Panc1 (cell line): ENCODE results near the gene ERC2. TPM values are rescaled to one million over a fixed set of nuclear protein-coding genes. Genes with fewer than 3 reads are reported as not detected.

Experiments
- ATAC-seq: fragments of 200-7000 bp; cut with Tn5 transposase; 2 replicates; pipeline ENCODE4 v1.9.1; 2020; ENCODE audit warnings: mild to moderate bottlenecking, moderate library complexity
- BruUV-seq: library from RNA; stranded (reverse); fragments of 400-500 nt; replicated peaks from 2 replicates; lab custom pipeline; 2021; lab: Mats Ljungman, UMichigan
- CTCF ChIA-PET: fragments of 300-600 bp; sonication (Branson Sonifier 250); formaldehyde crosslinking; loops from one replicate; lab custom pipeline; 2022; ENCODE audit warnings: antibody characterized with exemption; lab: Charles Lee
- POLR2A ChIA-PET: fragments of 300-600 bp; sonication (Branson Sonifier 250); formaldehyde crosslinking; loops from one replicate; lab custom pipeline; 2022; ENCODE audit warnings: antibody characterized with exemption; lab: Charles Lee
- DNase-seq: peaks from one replicate; pipeline ENCODE4 v3.0.0-alpha.2; 2010; ENCODE audit warnings: low read depth, low spot score
- H3K27ac ChIP-seq: 2 replicates; pipeline ENCODE4 v1.5.1; 2011; ENCODE audit warnings: mild to moderate bottlenecking, low read length, inconsistent platforms
- H3K27me3 ChIP-seq: fragments of 200-500 bp; sonication (Bioruptor generic); 2 replicates; pipeline ENCODE4 v1.6.0; 2014; ENCODE audit warnings: low read length, inconsistent platforms; ENCODE audit not compliant: control insufficient read depth, insufficient read depth
- H3K36me3 ChIP-seq: fragments of 200-500 bp; sonication (Bioruptor generic); 2 replicates; pipeline ENCODE4 v1.5.1; 2014; ENCODE audit warnings: inconsistent platforms, mild to moderate bottlenecking, low read length, moderate library complexity; ENCODE audit not compliant: control insufficient read depth, insufficient read depth
- H3K4me1 ChIP-seq: 2 replicates; pipeline ENCODE4 v1.5.1; 2011; ENCODE audit warnings: inconsistent platforms, mild to moderate bottlenecking, low read length, moderate library complexity; ENCODE audit not compliant: control insufficient read depth, insufficient read depth
- H3K4me3 ChIP-seq, 2 experiments: 2 replicates each; pipeline ENCODE4 v1.5.1; 2011 to 2012; ENCODE audit warnings: low read depth in 2 of 2, low read length in 2 of 2, mild to moderate bottlenecking in 2 of 2, inconsistent platforms in 1 of 2, moderate library complexity in 1 of 2
- H3K9me3 ChIP-seq: fragments of 200-500 bp; sonication (Bioruptor generic); 2 replicates; pipeline ENCODE4 v1.5.1; 2014; ENCODE audit warnings: low read depth, mild to moderate bottlenecking, inconsistent platforms, low read length, moderate library complexity; ENCODE audit not compliant: control insufficient read depth, insufficient read depth
- POLR2AphosphoS5 ChIP-seq: IDR thresholded peaks from 2 replicates; pipeline ENCODE4 v1.6.1; 2012; ENCODE audit warnings: mild to moderate bottlenecking, low read depth, low read length, moderate library complexity
- SIN3A ChIP-seq: IDR thresholded peaks from 2 replicates; pipeline ENCODE4 v1.6.1; 2012; ENCODE audit warnings: low read depth, mild to moderate bottlenecking, low read length, moderate library complexity, borderline replicate concordance; ENCODE audit not compliant: insufficient read depth
- TCF7L2 ChIP-seq: IDR thresholded peaks from 2 replicates; pipeline ENCODE4 v1.6.1; 2011; ENCODE audit warnings: mild to moderate bottlenecking, low read depth, low read length, inconsistent platforms
- in situ Hi-C: cut with HindIII; loops from 2 replicates; pipeline ENCODE4 v1.10.0; 2016; ENCODE audit warnings: low sequenced_read_pairs, low pct_unique_long_range_greater_than_20kb
- intact Hi-C: fragments of 100-400 bp; cut with micrococcal nuclease; formaldehyde crosslinking; loops from one replicate; pipeline ENCODE4 v1.10.0; 2022; ENCODE audit not compliant: unreplicated experiment
- total RNA-seq: library from RNA; stranded (reverse); gene quantifications from one replicate; pipeline ENCODE4 v1.2.1, GENCODE V29; 2021; ENCODE audit not compliant: unreplicated experiment
- TF ChIP-seq, protein P1 (sequence below), 2 experiments: IDR thresholded peaks; 2 replicates each; pipeline ENCODE4 v1.6.1; 2011 to 2012; ENCODE audit warnings: low read depth in 2 of 2, control low read depth in 1 of 2, low read length in 1 of 2, mild to moderate bottlenecking in 1 of 2, moderate library complexity in 1 of 2; ENCODE audit not compliant: insufficient read depth in 1 of 2
- TF ChIP-seq, protein P2 (sequence below): fragments of 450-650 bp; IDR thresholded peaks from 2 replicates; pipeline ENCODE4 v1.5.1; 2017; ENCODE audit warnings: mild to moderate bottlenecking

ERC2 gene
- total RNA-seq, 1 experiment from 2014 or later = 0.33 TPM

DNA sequence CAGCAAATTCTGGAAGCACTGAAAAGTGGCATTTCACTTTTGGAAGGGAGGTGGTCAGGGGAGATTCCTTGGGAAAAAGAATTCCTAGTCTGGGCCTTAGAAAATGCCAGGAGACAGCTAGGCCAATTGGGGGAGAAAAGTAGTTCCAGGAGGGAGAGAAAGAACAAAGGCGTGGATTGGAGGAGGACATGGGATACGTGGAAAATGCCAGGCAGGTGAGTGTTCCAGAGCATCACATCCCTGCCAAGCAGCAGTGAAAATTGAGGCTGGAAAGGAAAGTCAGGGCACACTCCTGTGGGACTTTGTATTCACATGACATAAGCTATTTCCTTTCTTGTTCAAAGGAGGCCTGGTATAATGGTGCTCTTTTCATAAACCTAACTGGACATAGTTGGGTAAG lies 846.6 kb downstream of the ERC2 start:
- ATAC-seq = no peak
- TF ChIP-seq TCF7L2 (no peak), SIN3A (no peak), POLR2AphosphoS5 (no peak)
- TF ChIP-seq, protein P1, sequence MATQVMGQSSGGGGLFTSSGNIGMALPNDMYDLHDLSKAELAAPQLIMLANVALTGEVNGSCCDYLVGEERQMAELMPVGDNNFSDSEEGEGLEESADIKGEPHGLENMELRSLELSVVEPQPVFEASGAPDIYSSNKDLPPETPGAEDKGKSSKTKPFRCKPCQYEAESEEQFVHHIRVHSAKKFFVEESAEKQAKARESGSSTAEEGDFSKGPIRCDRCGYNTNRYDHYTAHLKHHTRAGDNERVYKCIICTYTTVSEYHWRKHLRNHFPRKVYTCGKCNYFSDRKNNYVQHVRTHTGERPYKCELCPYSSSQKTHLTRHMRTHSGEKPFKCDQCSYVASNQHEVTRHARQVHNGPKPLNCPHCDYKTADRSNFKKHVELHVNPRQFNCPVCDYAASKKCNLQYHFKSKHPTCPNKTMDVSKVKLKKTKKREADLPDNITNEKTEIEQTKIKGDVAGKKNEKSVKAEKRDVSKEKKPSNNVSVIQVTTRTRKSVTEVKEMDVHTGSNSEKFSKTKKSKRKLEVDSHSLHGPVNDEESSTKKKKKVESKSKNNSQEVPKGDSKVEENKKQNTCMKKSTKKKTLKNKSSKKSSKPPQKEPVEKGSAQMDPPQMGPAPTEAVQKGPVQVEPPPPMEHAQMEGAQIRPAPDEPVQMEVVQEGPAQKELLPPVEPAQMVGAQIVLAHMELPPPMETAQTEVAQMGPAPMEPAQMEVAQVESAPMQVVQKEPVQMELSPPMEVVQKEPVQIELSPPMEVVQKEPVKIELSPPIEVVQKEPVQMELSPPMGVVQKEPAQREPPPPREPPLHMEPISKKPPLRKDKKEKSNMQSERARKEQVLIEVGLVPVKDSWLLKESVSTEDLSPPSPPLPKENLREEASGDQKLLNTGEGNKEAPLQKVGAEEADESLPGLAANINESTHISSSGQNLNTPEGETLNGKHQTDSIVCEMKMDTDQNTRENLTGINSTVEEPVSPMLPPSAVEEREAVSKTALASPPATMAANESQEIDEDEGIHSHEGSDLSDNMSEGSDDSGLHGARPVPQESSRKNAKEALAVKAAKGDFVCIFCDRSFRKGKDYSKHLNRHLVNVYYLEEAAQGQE (IDR thresholded peaks at IDR 0.05; ENCODE audit: insufficient read depth in 1 of 2, low read depth in 2 of 2, low read length in 1 of 2) = no peak
- TF ChIP-seq, protein P2, sequence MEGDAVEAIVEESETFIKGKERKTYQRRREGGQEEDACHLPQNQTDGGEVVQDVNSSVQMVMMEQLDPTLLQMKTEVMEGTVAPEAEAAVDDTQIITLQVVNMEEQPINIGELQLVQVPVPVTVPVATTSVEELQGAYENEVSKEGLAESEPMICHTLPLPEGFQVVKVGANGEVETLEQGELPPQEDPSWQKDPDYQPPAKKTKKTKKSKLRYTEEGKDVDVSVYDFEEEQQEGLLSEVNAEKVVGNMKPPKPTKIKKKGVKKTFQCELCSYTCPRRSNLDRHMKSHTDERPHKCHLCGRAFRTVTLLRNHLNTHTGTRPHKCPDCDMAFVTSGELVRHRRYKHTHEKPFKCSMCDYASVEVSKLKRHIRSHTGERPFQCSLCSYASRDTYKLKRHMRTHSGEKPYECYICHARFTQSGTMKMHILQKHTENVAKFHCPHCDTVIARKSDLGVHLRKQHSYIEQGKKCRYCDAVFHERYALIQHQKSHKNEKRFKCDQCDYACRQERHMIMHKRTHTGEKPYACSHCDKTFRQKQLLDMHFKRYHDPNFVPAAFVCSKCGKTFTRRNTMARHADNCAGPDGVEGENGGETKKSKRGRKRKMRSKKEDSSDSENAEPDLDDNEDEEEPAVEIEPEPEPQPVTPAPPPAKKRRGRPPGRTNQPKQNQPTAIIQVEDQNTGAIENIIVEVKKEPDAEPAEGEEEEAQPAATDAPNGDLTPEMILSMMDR = no peak
- in situ Hi-C loops = no loop called here
- Histone ChIP-seq H3K36me3 (no peaks in the 10 kb centered on the region), H3K27ac (no peak overlapping the region), H3K27me3 (no peaks in the 10 kb centered on the region), H3K4me3 (no peak overlapping the region), H3K4me1 (no peaks in the 10 kb centered on the region), H3K9me3 (no peaks in the 10 kb centered on the region)
- intact Hi-C loops = no loop called here
- POLR2A ChIA-PET = no interaction called here
- DNase-seq = no peak
- CTCF ChIA-PET = no interaction called here
- no TSS peak for BruUV-seq

DNA sequence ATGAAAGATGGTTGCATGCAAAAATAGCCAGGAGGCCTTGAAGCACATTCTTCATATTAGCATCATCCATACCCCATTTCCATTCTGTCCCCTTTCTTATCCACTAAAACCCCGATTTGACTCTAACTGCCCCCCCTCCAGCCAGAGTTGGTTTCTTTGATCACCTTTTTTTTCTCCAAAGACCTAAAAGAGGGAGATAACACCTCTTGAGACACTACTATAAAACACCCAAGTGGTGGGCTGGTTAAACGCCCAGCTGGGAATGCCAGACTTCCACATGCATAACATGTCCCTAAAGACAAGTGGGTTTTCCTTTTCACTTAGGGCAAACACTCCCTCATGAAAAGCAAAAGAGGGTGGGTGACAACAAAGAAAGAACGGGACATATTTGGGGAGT lies 847.2 kb downstream of the ERC2 start:
- POLR2A ChIA-PET = no interaction called here
- Histone ChIP-seq H3K9me3 (no peaks in the 10 kb centered on the region), H3K27ac (no peak overlapping the region), H3K4me3 (no peak overlapping the region), H3K4me1 (no peaks in the 10 kb centered on the region), H3K27me3 (no peaks in the 10 kb centered on the region), H3K36me3 (no peaks in the 10 kb centered on the region)
- intact Hi-C loops (no loop called here), in situ Hi-C loops (no loop called here)
- TF ChIP-seq TCF7L2 (no peak), POLR2AphosphoS5 (no peak), SIN3A (no peak)
- TF ChIP-seq, protein P2 = no peak
- TF ChIP-seq, protein P1 (IDR thresholded peaks at IDR 0.05; ENCODE audit: insufficient read depth in 1 of 2, low read depth in 2 of 2, low read length in 1 of 2) = no peak
- CTCF ChIA-PET = no interaction called here
- no peak for ATAC-seq
- BruUV-seq = no TSS peak
- no peak for DNase-seq
